IMR-90 (cell line): Measurements from ENCODE around the gene BMP2K. TPM values are rescaled to one million over a fixed set of nuclear protein-coding genes. Genes with fewer than 3 reads are reported as not detected.
"Not testable (repeated sequence)": the region's sequence is repeated elsewhere in the genome, so short reads cannot be mapped to it uniquely, and the experiment has no call there.

Source experiments
- ATAC-seq: fragments of 200-7000 bp; cut with Tn5 transposase; 2 replicates; pipeline ENCODE4 v1.9.1; 2020; ENCODE audit warnings: low read depth, mild to moderate bottlenecking, moderate library complexity
- BruUV-seq: library from RNA; stranded (reverse); fragments of 400-500 nt; replicated peaks from 2 replicates; lab custom pipeline; 2021; lab: Mats Ljungman, UMichigan
- CTCF ChIA-PET: fragments of 300-600 bp; formaldehyde crosslinking; extraction: SDS; loops from one replicate; lab custom pipeline; 2021; ENCODE audit warnings: antibody characterized with exemption; lab: Yijun Ruan, JAX
- POLR2A ChIA-PET: fragments of 300-600 bp; sonication (Branson Sonifier 250); formaldehyde crosslinking; loops from one replicate; lab custom pipeline; 2022; ENCODE audit warnings: antibody characterized with exemption; ENCODE audit not compliant: unreplicated experiment; lab: Charles Lee
- DNase-seq: peaks from one replicate; pipeline ENCODE4 v3.0.0; 2013
- H2AFZ ChIP-seq: replicated peaks from 2 replicates; pipeline ENCODE3; 2013; ENCODE audit warnings: low read length, mild to moderate bottlenecking; ENCODE audit not compliant: poor library complexity
- H2AK5ac ChIP-seq: 2 replicates; pipeline ENCODE4 v1.6.1; 2013; ENCODE audit warnings: low read depth, low read length, inconsistent platforms
- H2AK9ac ChIP-seq: replicated peaks from 2 replicates; pipeline ENCODE3; 2013; ENCODE audit warnings: mild to moderate bottlenecking, low read depth, low read length, moderate library complexity; ENCODE audit not compliant: poor library complexity
- H2BK120ac ChIP-seq: 2 replicates; pipeline ENCODE4 v1.6.1; 2013; ENCODE audit warnings: low read depth, low read length, inconsistent platforms
- H2BK15ac ChIP-seq: 3 replicates; pipeline ENCODE4 v1.6.1; 2013; ENCODE audit warnings: low read depth, low read length, inconsistent platforms
- H2BK20ac ChIP-seq: 2 replicates; pipeline ENCODE4 v1.6.1; 2013; ENCODE audit warnings: low read depth, mild to moderate bottlenecking, inconsistent platforms, low read length, moderate library complexity
- H2BK5ac ChIP-seq: 2 replicates; pipeline ENCODE4 v1.6.1; 2013; ENCODE audit warnings: mild to moderate bottlenecking, low read depth, low read length, inconsistent platforms; ENCODE audit not compliant: poor library complexity, severe bottlenecking
- H3K14ac ChIP-seq: replicated peaks from 2 replicates; pipeline ENCODE4 v1.6.1; 2013; ENCODE audit warnings: low read depth, low read length, inconsistent platforms
- H3K18ac ChIP-seq: 2 replicates; pipeline ENCODE4 v1.6.1; 2013; ENCODE audit warnings: low read depth, low read length, control low read depth
- H3K23ac ChIP-seq: 2 replicates; pipeline ENCODE4 v1.6.1; 2013; ENCODE audit warnings: low read depth, low read length, inconsistent platforms
- H3K27ac ChIP-seq: 2 replicates; pipeline ENCODE4 v1.5.1; 2013; ENCODE audit warnings: mild to moderate bottlenecking, control low read depth, low read length; ENCODE audit not compliant: insufficient read depth
- H3K27me3 ChIP-seq: 2 replicates; pipeline ENCODE4 v1.6.1; 2013; ENCODE audit warnings: low read length; ENCODE audit not compliant: control insufficient read depth, insufficient read depth
- H3K36me3 ChIP-seq: 2 replicates; pipeline ENCODE4 v1.6.1; 2013; ENCODE audit warnings: low read length, mixed read lengths; ENCODE audit not compliant: control insufficient read depth, insufficient read depth
- H3K4ac ChIP-seq: 2 replicates; pipeline ENCODE4 v1.6.1; 2013; ENCODE audit warnings: low read depth, low read length, inconsistent platforms
- H3K4me1 ChIP-seq: 2 replicates; pipeline ENCODE4 v1.6.1; 2013; ENCODE audit warnings: low read length, mixed read lengths; ENCODE audit not compliant: control insufficient read depth, insufficient read depth
- H3K4me2 ChIP-seq: 2 replicates; pipeline ENCODE4 v1.6.1; 2013; ENCODE audit warnings: low read depth, mild to moderate bottlenecking, control low read depth, low read length, moderate library complexity
- H3K4me3 ChIP-seq: 2 replicates; pipeline ENCODE4 v1.5.1; 2013; ENCODE audit warnings: low read depth, mild to moderate bottlenecking, control low read depth, low read length, moderate library complexity; ENCODE audit not compliant: insufficient read depth
- H3K56ac ChIP-seq: 2 replicates; pipeline ENCODE4 v1.6.1; 2013; ENCODE audit warnings: low read length, inconsistent platforms; ENCODE audit not compliant: insufficient read depth; ENCODE audit errors: extremely low read depth
- H3K79me1 ChIP-seq, 2 experiments: 2 replicates each; pipeline ENCODE4 v1.6.1; 2013; ENCODE audit warnings: low read length in 2 of 2, inconsistent platforms in 1 of 2, low read depth in 1 of 2
- H3K9ac ChIP-seq: 2 replicates; pipeline ENCODE4 v1.6.1; 2013; ENCODE audit warnings: low read depth, low read length, control low read depth
- H3K9me1 ChIP-seq: 2 replicates; pipeline ENCODE4 v1.6.1; 2013; ENCODE audit warnings: low read length, inconsistent platforms; ENCODE audit not compliant: insufficient read depth
- H3K9me3 ChIP-seq: 2 replicates; pipeline ENCODE4 v1.6.1; 2013; ENCODE audit warnings: low read length; ENCODE audit not compliant: control insufficient read depth, insufficient read depth
- H4K20me1 ChIP-seq: 2 replicates; pipeline ENCODE4 v1.6.1; 2013; ENCODE audit warnings: low read length, inconsistent platforms; ENCODE audit not compliant: insufficient read depth
- H4K5ac ChIP-seq: 2 replicates; pipeline ENCODE4 v1.6.1; 2013; ENCODE audit warnings: mild to moderate bottlenecking, low read depth, low read length, control low read depth
- H4K8ac ChIP-seq, 2 experiments: 2 replicates each; pipeline ENCODE4 v1.6.1; 2013; ENCODE audit warnings: low read depth in 2 of 2, low read length in 2 of 2, control low read depth in 1 of 2, inconsistent platforms in 1 of 2
- H4K91ac ChIP-seq: 2 replicates; pipeline ENCODE4 v1.6.1; 2013; ENCODE audit warnings: low read depth, low read length, inconsistent platforms; ENCODE audit not compliant: insufficient read depth
- NFE2L2 ChIP-seq: fragments of 150-350 bp; IDR thresholded peaks from 2 replicates; pipeline ENCODE4 v1.6.1; 2016; ENCODE audit warnings: low read depth, mild to moderate bottlenecking, low read length
- POLR2A ChIP-seq: IDR thresholded peaks from 2 replicates; pipeline ENCODE4 v1.6.1; 2012; ENCODE audit warnings: mild to moderate bottlenecking, low read depth, low read length
- WGBS, 2 experiments: methylation state at CpG; one replicate each; pipeline versions ENCODE4 v1.1.5 to v1.1.7; 2013; ENCODE audit warnings: missing lambda C conversion rate in 2 of 2; ENCODE audit not compliant: insufficient read length in 1 of 2; ENCODE audit errors: extremely low coverage in 2 of 2; 5-methylcytosine and 5-hydroxymethylcytosine counted together
- dilution Hi-C: fragments of 300-500 bp; cut with HindIII; formaldehyde crosslinking; loops from one replicate; pipeline ENCODE4 v1.14.3; 2018; ENCODE audit warnings: low sequenced_read_pairs; ENCODE audit not compliant: unreplicated experiment
- in situ Hi-C: fragments of 300-500 bp; cut with MboI; formaldehyde crosslinking; loops from 3 replicates; pipeline ENCODE4 v1.14.3; 2019; ENCODE audit warnings: low sequenced_read_pairs, inconsistent platforms, mixed read lengths
- intact Hi-C: fragments of 100-400 bp; cut with micrococcal nuclease; formaldehyde crosslinking; loops from 2 replicates; pipeline ENCODE4 v1.10.0; 2022
- polyA plus RNA-seq, 3 experiments: library from polyadenylated mRNA; depleted of rRNA; stranded (reverse); fragments of >200 nt; gene quantifications; 2 replicates each; pipeline ENCODE4 v1.2.3, GENCODE V29; 2012; ENCODE audit warnings: low replicate concordance in 1 of 3
- total RNA-seq: library from RNA; depleted of rRNA; stranded (reverse); fragments of >200 nt; gene quantifications from 2 replicates; pipeline ENCODE4 v1.2.3, GENCODE V29; 2012

Gene BMP2K
- total and polyA plus RNA-seq, 2 of the 4 experiments (the other 2 are of a cell fraction) = 15.8 to 46.1 TPM

DNA sequence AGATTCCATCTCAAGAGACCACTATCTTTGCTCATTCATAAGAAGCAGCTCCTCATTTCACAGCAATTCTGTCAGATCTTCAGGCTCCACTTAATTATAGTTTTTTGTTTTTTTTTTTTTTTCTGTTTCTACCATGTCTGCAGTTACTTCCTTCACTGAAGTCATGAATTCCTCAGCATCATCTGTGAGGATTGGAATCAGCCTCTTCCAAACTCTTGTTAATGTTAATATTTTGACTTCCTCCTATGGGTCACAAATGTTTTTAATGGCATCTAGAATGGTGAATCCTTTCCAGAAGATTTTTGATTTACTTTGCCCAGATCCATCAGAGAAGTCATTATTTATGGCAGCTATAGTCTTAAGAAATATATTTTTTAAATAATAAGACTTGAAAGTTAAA lies 53.1 kb downstream of the BMP2K start:
- intact Hi-C loops (no loop called here), in situ Hi-C loops (no loop called here), dilution Hi-C loops (no loop called here)
- H2BK5ac ChIP-seq = peak overlapping the region; percentile 30
- no peaks in the 10 kb centered on the region for H4K20me1 ChIP-seq
- peaks cover 14 to 38% of the 10 kb centered on the region in 2 experiments; a peak in 3 of 4 replicates for H3K79me1 ChIP-seq
- POLR2A ChIA-PET = no interaction called here
- DNase-seq (peak; percentile 67), ATAC-seq (peak; percentile 62)
- no peaks in the 10 kb centered on the region for H3K9me3 ChIP-seq
- peaks cover 16% of the 10 kb centered on the region for H3K36me3 ChIP-seq
- no peaks in the 10 kb centered on the region for H3K4me1 ChIP-seq
- H3K9me1 ChIP-seq = 0 out of 2 replicates have a peak, but pooled peaks cover 2% of the 10 kb centered on the region
- H3K27me3 ChIP-seq = no peaks in the 10 kb centered on the region
- no peak overlapping the region for H4K8ac ChIP-seq
- TF ChIP-seq POLR2A (no peak), NFE2L2 (no peak)
- no peak overlapping the region for H3K18ac ChIP-seq
- H3K27ac ChIP-seq = no peak overlapping the region
- no peak overlapping the region for H3K4ac ChIP-seq
- H2AFZ ChIP-seq = no peak overlapping the region
- H3K23ac ChIP-seq = no peak overlapping the region
- H2AK5ac ChIP-seq = no peak overlapping the region
- no peak overlapping the region for H2BK120ac ChIP-seq
- H3K56ac ChIP-seq = no peak overlapping the region
- no peak overlapping the region for H4K5ac ChIP-seq
- H2BK20ac ChIP-seq = no peak overlapping the region
- H4K91ac ChIP-seq = no peak overlapping the region
- H3K4me3 ChIP-seq = no peak overlapping the region
- H3K4me2 ChIP-seq = no peak overlapping the region
- no peak overlapping the region for H2BK15ac ChIP-seq
- BruUV-seq = no TSS peak
- H3K9ac ChIP-seq = no peak overlapping the region
- no peak overlapping the region for H2AK9ac ChIP-seq
- CTCF ChIA-PET = no interaction called here
- H3K14ac ChIP-seq = no peak overlapping the region

DNA sequence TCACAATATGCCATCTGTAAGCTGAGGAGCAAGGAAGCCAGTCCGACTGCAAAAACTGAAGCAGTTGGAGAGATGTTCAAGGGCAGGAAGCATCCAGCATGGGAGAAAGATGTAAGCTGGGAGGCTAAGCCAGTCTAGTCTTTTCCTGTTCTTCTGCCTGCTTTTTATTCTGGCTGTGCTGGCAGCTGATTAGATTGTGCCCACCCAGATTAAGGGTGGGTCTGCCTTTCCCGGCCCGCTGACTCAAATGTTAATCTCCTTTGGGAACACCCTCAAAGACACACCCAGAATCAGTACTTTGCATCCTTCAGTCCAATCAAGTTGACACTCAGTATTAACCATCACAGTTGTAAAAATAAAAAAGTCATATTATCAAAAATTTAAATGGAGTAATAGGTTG lies 63.5 kb downstream of the BMP2K start:
- H4K20me1 ChIP-seq, H3K18ac ChIP-seq, H3K36me3 ChIP-seq, H3K9ac ChIP-seq, H2BK20ac ChIP-seq, H3K14ac ChIP-seq, H2AFZ ChIP-seq, H3K56ac ChIP-seq, H3K4me3 ChIP-seq, BruUV-seq, H4K5ac ChIP-seq, H4K8ac ChIP-seq, H2AK9ac ChIP-seq, H3K23ac ChIP-seq, H2AK5ac ChIP-seq, H3K9me3 ChIP-seq, DNase-seq, POLR2A ChIA-PET, H3K27me3 ChIP-seq, H3K4ac ChIP-seq, H2BK120ac ChIP-seq, H2BK5ac ChIP-seq, H3K4me1 ChIP-seq, H3K9me1 ChIP-seq, H3K4me2 ChIP-seq, H2BK15ac ChIP-seq, ATAC-seq, H3K27ac ChIP-seq, in situ Hi-C loops, H4K91ac ChIP-seq, dilution Hi-C loops: not testable (repeated sequence)
- H3K79me1 ChIP-seq = peaks cover 0 to 21% of the 10 kb centered on the region in 2 experiments; a peak in 3 of 4 replicates
- intact Hi-C loops = loop anchor here (10.0 kb wide), 1 partner anchor 635 kb away; no protein-coding TSS in a partner anchor
- WGBS, 2 experiments = no CpG with 5 or more reads among the region's 3 CpGs
- CTCF ChIA-PET = interaction anchor here (1.2 kb wide), 1 partner anchor 10 kb away, joined by 3 read pairs; no protein-coding TSS in a partner anchor
